Cardiac muscle cell (in vitro differentiated cells and primary cell): ENCODE results near the gene PITPNM1. TPM values are rescaled to one million over a fixed set of nuclear protein-coding genes. Genes with fewer than 3 reads are reported as not detected.
A peak's percentile ranks its signal among the peaks of the same experiment; 100 is the strongest.

Experiments used
- DNase-seq, 2 donors: peaks; one replicate each; pipeline versions ENCODE4 v3.0.0 to v3.0.0-alpha.2; 2010 to 2017; ENCODE audit warnings: low read depth in 1 of 2, low spot score in 1 of 2
- H3K27ac ChIP-seq: fragments of 200-600 bp; sonication (generic); 2 replicates; pipeline ENCODE4 v1.5.1; 2016
- H3K27me3 ChIP-seq: fragments of 200-600 bp; sonication (generic); 2 replicates; pipeline ENCODE4 v1.6.0; 2016; ENCODE audit warnings: control low read depth
- H3K36me3 ChIP-seq: fragments of 200-600 bp; sonication (generic); 2 replicates; pipeline ENCODE4 v1.5.1; 2016; ENCODE audit warnings: control low read depth
- H3K4me1 ChIP-seq: fragments of 200-600 bp; sonication (generic); 2 replicates; pipeline ENCODE4 v1.8.1; 2017; ENCODE audit warnings: low read depth, mild to moderate bottlenecking, mixed run types
- H3K4me3 ChIP-seq: fragments of 200-600 bp; sonication (generic); 2 replicates; pipeline ENCODE4 v1.5.1; 2016; ENCODE audit warnings: mild to moderate bottlenecking
- H3K9me3 ChIP-seq: fragments of 200-600 bp; sonication (generic); 2 replicates; pipeline ENCODE4 v1.5.1; 2017; ENCODE audit warnings: low read depth, mild to moderate bottlenecking, control low read depth
- CTCF ChIP-seq: IDR thresholded peaks from 2 replicates; pipeline ENCODE4 v1.5.1; 2012; ENCODE audit warnings: low read depth, mild to moderate bottlenecking, low read length
- polyA plus RNA-seq: library from polyadenylated mRNA; unstranded; fragments of >200 nt; fragmentation: Nextera tagmentation; extraction: Ambion mirVana; gene quantifications from 2 replicates; pipeline ENCODE4 v1.2.1, GENCODE V29; 2016
- total RNA-seq: library from RNA; depleted of rRNA; stranded (reverse); fragments of >200 nt; gene quantifications from 2 replicates; pipeline ENCODE4 v1.2.3, GENCODE V29; 2016

Gene PITPNM1
- total and polyA plus RNA-seq, 2 experiments from 2014 or later: 24.8 to 58.5 TPM

GRCh38 chr11:67504005-67504949 is 886 bp downstream of the PITPNM1 start:
- no peak overlapping the region for H3K27ac ChIP-seq
- no peaks in the 10 kb centered on the region for H3K36me3 ChIP-seq
- H3K4me1 ChIP-seq: peaks cover 4% of the 10 kb centered on the region
- no peaks in the 10 kb centered on the region for H3K9me3 ChIP-seq
- peaks cover 9% of the 10 kb centered on the region for H3K27me3 ChIP-seq
- no peak for TF ChIP-seq CTCF
- peak overlapping the region; percentile 53 for H3K4me3 ChIP-seq
- peak; percentile 57 to 58 for DNase-seq

GRCh38 chr11:67503119-67504004 is 1.8 kb downstream of the PITPNM1 start:
- Histone ChIP-seq H3K4me3 (peak overlapping the region; percentile 53), H3K4me1 (peaks cover 4% of the 10 kb centered on the region), H3K36me3 (no peaks in the 10 kb centered on the region), H3K27ac (no peak overlapping the region), H3K9me3 (no peaks in the 10 kb centered on the region), H3K27me3 (peaks cover 9% of the 10 kb centered on the region)
- TF ChIP-seq CTCF: no peak
- DNase-seq: no peak

- Histone ChIP-seq H3K27me3 (peaks cover 9% of the 10 kb centered on the region), H3K27ac (no peak overlapping the region), H3K36me3 (no peaks in the 10 kb centered on the region), H3K4me3 (no peak overlapping the region), H3K4me1 (peaks cover 4% of the 10 kb centered on the region), H3K9me3 (no peaks in the 10 kb centered on the region)
- no peak for DNase-seq
- no peak for TF ChIP-seq CTCF
These were observed 2.7 kb downstream of the PITPNM1 start for GRCh38 chr11:67502328-67502979.

GRCh38 chr11:67501854-67502253 is 3.3 kb downstream of the PITPNM1 start:
- Histone ChIP-seq H3K4me1 (no peaks in the 10 kb centered on the region), H3K27me3 (peaks cover 9% of the 10 kb centered on the region), H3K4me3 (no peak overlapping the region), H3K27ac (no peak overlapping the region), H3K9me3 (no peaks in the 10 kb centered on the region), H3K36me3 (no peaks in the 10 kb centered on the region)
- TF ChIP-seq CTCF: no peak
- no peak for DNase-seq
